CD14-positive monocyte (primary cell): Measurements from ENCODE around the gene SLC6A12. TPM values are rescaled to one million over a fixed set of nuclear protein-coding genes. Genes with fewer than 3 reads are reported as not detected.

ENCODE experiments used
- DNase-seq, 3 donors: peaks; one replicate each; pipeline ENCODE4 v3.0.0-alpha.2; 2011 to 2022
- H2AFZ ChIP-seq: 2 replicates; pipeline ENCODE4 v1.6.0; 2012; ENCODE audit warnings: mild to moderate bottlenecking, low read depth, low read length, inconsistent platforms; ENCODE audit not compliant: insufficient read depth, poor library complexity, severe bottlenecking
- H3K27ac ChIP-seq, 2 donors: 1 replicate in 1 of 2; 2 replicates in 1 of 2; pipeline ENCODE4 v1.5.1; 2012 to 2013; ENCODE audit warnings: low read length in 2 of 2, control low read depth in 1 of 2, inconsistent platforms in 1 of 2, low read depth in 1 of 2, mild to moderate bottlenecking in 1 of 2
- H3K27me3 ChIP-seq, 2 donors: one replicate each; pipeline versions ENCODE4 v1.6.0 to v1.6.1; 2011 to 2013; ENCODE audit warnings: low read length in 2 of 2; ENCODE audit not compliant: control insufficient read depth in 2 of 2, insufficient read depth in 2 of 2
- H3K36me3 ChIP-seq, 2 donors: replicated peaks in 1 of 2; 1 replicate in 1 of 2; 2 replicates in 1 of 2; pipeline versions ENCODE4 v1.5.1 to v1.6.1; 2012 to 2013; ENCODE audit warnings: low read length in 2 of 2, control low read depth in 1 of 2, inconsistent platforms in 1 of 2, mild to moderate bottlenecking in 1 of 2; ENCODE audit not compliant: insufficient read depth in 2 of 2, control insufficient read depth in 1 of 2
- H3K4me1 ChIP-seq, 2 donors: 1 replicate in 1 of 2; 2 replicates in 1 of 2; pipeline versions ENCODE4 v1.5.1 to v1.6.1; 2012 to 2013; ENCODE audit warnings: low read length in 2 of 2, control low read depth in 1 of 2, inconsistent platforms in 1 of 2, mild to moderate bottlenecking in 1 of 2, moderate library complexity in 1 of 2; ENCODE audit not compliant: insufficient read depth in 2 of 2, control insufficient read depth in 1 of 2
- H3K4me2 ChIP-seq: replicated peaks from 2 replicates; pipeline ENCODE3; 2012; ENCODE audit warnings: low read length, moderate library complexity, mild to moderate bottlenecking; ENCODE audit not compliant: poor library complexity, severe bottlenecking; ENCODE audit errors: extremely low read depth
- H3K4me3 ChIP-seq, 3 experiments: fragments of 200-600 bp in 1 of 3; sonication (generic) in 1 of 3; replicated peaks in 1 of 3; 1 replicate in 2 of 3; 2 replicates in 1 of 3; pipeline ENCODE4 v1.5.1; 2011 to 2013; ENCODE audit warnings: low read length in 3 of 3, mild to moderate bottlenecking in 3 of 3, control low read depth in 2 of 3, low read depth in 2 of 3, inconsistent platforms in 1 of 3, moderate library complexity in 1 of 3
- H3K79me2 ChIP-seq: 2 replicates; pipeline ENCODE4 v1.6.0; 2012; ENCODE audit warnings: mild to moderate bottlenecking, control low read depth, inconsistent platforms, low read length, moderate library complexity; ENCODE audit not compliant: insufficient read depth
- H3K9ac ChIP-seq: 2 replicates; pipeline ENCODE4 v1.6.0; 2017; ENCODE audit warnings: low read length, mild to moderate bottlenecking; ENCODE audit not compliant: insufficient read depth, poor library complexity, severe bottlenecking
- H3K9me3 ChIP-seq, 2 donors: replicated peaks in 1 of 2; 1 replicate in 1 of 2; 2 replicates in 1 of 2; pipeline versions ENCODE4 v1.5.1 to v1.6.1; 2012 to 2013; ENCODE audit warnings: low read length in 2 of 2, control low read depth in 1 of 2; ENCODE audit not compliant: control insufficient read depth in 1 of 2, insufficient read depth in 1 of 2
- H4K20me1 ChIP-seq: 2 replicates; pipeline ENCODE4 v1.6.0; 2012; ENCODE audit warnings: mild to moderate bottlenecking, low read length, control low read depth, moderate library complexity; ENCODE audit not compliant: insufficient read depth
- H3K27ac Mint-ChIP-seq, 7 donors: one replicate each; pipeline ENCODE4 v1.8.0; 2020; ENCODE audit warnings: mild to moderate bottlenecking in 7 of 7, mixed read lengths in 7 of 7, moderate library complexity in 6 of 7, inconsistent platforms in 2 of 7
- H3K27me3 Mint-ChIP-seq, 3 donors: one replicate each; pipeline ENCODE4 v1.8.0; 2021 to 2022; ENCODE audit warnings: low read depth in 3 of 3, mild to moderate bottlenecking in 3 of 3, mixed read lengths in 3 of 3, moderate library complexity in 3 of 3, inconsistent platforms in 1 of 3
- H3K36me3 Mint-ChIP-seq, 2 donors: one replicate each; pipeline ENCODE4 v1.8.0; 2020; ENCODE audit warnings: mixed read lengths in 2 of 2, inconsistent platforms in 1 of 2, mild to moderate bottlenecking in 1 of 2
- H3K4me1 Mint-ChIP-seq: one replicate; pipeline ENCODE4 v1.8.0; 2020; ENCODE audit warnings: mild to moderate bottlenecking, mixed read lengths
- H3K4me3 Mint-ChIP-seq, 2 donors: one replicate each; pipeline ENCODE4 v1.8.0; 2020; ENCODE audit warnings: mild to moderate bottlenecking in 2 of 2, mixed read lengths in 2 of 2, moderate library complexity in 1 of 2
- H3K9me3 Mint-ChIP-seq, 7 donors: one replicate each; pipeline ENCODE4 v1.8.0; 2020 to 2022; ENCODE audit warnings: mixed read lengths in 7 of 7, mild to moderate bottlenecking in 6 of 7, moderate library complexity in 6 of 7, inconsistent platforms in 2 of 7
- WGBS: methylation state at CpG from one replicate; pipeline ENCODE4 v1.1.5; 2013; ENCODE audit warnings: missing lambda C conversion rate; ENCODE audit not compliant: insufficient coverage; 5-methylcytosine and 5-hydroxymethylcytosine counted together
- intact Hi-C, 2 donors: fragments of 100-400 bp; cut with micrococcal nuclease; formaldehyde crosslinking; loops; one replicate each; pipeline versions ENCODE4 v1.15.0 to v1.15.1; 2023
- polyA plus RNA-seq, 3 donors: library from polyadenylated mRNA; depleted of rRNA in 1 of 3; unstranded in 2 of 3; stranded (reverse) in 1 of 3; fragments of 300-500 nt in 2 of 3; fragments of >200 nt in 1 of 3; fragmentation: Illumina TruSeq in 2 of 3; gene quantifications; 1 replicate in 2 of 3; 2 replicates in 1 of 3; pipeline ENCODE4 v1.2.3, GENCODE V29; 2012 to 2021
- TF ChIP-seq, protein P1 (sequence below): fragments of 200-600 bp; IDR thresholded peaks from one replicate; pipeline ENCODE4 v1.8.0; 2022; ENCODE audit warnings: antibody characterized with exemption, mild to moderate bottlenecking

Gene SLC6A12
- polyA plus RNA-seq, 3 donors = 5.7 to 8.3 (median 8.0) TPM

DNA sequence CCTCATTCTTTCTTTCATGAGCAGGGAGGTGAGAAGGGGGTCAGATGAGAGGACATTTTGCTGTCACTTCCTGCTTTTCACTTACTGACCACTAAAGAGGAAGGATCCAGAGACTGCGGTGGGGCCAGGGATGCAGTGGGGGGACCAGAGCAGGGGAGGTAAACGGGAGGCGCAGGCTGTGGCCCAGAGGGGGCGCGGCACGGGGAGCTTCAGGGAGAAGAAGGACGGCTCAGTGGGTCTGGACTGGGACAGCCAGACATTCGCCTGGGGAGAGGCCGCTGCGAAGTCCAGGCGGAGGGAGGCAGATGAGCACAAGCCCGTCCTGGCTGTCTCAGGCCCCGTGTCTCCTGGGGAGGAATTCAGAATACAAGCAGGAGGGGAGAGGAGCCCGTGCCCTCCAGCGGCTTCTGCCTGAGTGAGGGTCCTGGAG lies 41.2 kb downstream of the SLC6A12 start:
- Histone ChIP-seq H3K79me2 (no peaks in the 10 kb centered on the region), H3K27ac (no peak overlapping the region), H2AFZ (peak overlapping the region; percentile 65), H3K4me2 (peak overlapping the region; percentile 48), H3K9me3 (no peaks in the 10 kb centered on the region), H3K4me1 (peaks cover 27 to 35% of the 10 kb centered on the region in 2 donors), H3K36me3 (no peaks in the 10 kb centered on the region), H4K20me1 (no peaks in the 10 kb centered on the region), H3K9ac (no peak overlapping the region), H3K4me3 (peak overlapping the region in 1 of 3 experiments; percentile 40), H3K27me3 (no peaks in the 10 kb centered on the region)
- H3K36me3 Mint-ChIP-seq = no peaks in the 10 kb centered on the region
- intact Hi-C loops = no loop called here
- peak overlapping the region in 6 of 7 donors; percentile 11 to 85 (median 64) for H3K27ac Mint-ChIP-seq
- H3K4me3 Mint-ChIP-seq = peak overlapping the region; percentile 65 to 81
- WGBS = 51% methylated on average over 13 of the region's 15 CpGs
- H3K4me1 Mint-ChIP-seq = peaks cover 37% of the 10 kb centered on the region
- H3K27me3 Mint-ChIP-seq = peaks cover 8 to 26% (median 13%) of the 10 kb centered on the region in 3 donors
- H3K9me3 Mint-ChIP-seq = no peaks in the 10 kb centered on the region
- DNase-seq = peak; percentile 28 to 53 (median 44)
- TF ChIP-seq, protein P1, sequence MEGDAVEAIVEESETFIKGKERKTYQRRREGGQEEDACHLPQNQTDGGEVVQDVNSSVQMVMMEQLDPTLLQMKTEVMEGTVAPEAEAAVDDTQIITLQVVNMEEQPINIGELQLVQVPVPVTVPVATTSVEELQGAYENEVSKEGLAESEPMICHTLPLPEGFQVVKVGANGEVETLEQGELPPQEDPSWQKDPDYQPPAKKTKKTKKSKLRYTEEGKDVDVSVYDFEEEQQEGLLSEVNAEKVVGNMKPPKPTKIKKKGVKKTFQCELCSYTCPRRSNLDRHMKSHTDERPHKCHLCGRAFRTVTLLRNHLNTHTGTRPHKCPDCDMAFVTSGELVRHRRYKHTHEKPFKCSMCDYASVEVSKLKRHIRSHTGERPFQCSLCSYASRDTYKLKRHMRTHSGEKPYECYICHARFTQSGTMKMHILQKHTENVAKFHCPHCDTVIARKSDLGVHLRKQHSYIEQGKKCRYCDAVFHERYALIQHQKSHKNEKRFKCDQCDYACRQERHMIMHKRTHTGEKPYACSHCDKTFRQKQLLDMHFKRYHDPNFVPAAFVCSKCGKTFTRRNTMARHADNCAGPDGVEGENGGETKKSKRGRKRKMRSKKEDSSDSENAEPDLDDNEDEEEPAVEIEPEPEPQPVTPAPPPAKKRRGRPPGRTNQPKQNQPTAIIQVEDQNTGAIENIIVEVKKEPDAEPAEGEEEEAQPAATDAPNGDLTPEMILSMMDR = no peak

DNA sequence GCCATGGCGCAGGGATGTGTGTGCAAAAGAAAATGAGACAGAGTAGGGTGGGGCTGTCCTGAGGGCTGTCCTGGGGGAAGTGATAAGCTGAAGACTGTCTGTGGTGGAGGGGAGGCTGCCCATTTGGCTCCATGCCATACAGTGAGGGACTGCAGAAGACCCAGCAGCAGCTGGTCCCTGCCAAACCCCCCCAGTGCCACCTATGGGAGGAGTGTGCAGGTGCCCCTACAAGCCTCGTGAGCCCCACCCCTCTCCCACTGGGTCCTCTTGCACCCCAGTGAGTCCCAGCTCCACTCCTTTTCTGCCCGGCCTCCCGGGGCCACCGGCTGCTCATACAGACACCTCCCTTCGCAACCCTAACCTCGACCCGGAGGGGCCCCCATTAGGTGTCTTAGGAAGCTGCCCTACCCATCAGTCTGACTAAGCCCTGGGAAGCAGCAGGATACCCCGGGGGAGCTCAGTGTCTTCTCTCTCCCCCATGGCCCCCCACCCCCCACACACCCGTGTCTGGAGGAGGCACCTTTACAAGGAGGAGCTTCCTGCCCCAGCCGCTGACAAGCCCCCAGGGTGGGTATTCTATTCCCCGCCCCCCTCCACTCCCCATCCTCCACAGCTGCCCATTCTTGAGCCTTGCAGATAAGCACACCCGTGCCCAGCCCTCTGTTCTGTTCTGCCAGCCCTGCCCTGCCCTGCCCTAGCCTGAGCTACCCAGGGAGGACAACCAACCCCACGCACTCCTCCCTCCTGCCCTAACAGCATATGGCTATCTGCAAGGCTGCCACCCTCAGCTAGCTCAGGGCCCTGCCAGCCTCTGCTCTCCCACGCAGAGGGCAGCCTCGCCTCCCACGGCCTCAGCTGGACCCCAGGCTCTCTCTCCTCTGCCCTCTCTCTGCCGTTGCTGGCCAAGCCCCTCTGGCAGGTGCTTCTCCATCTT lies 41.9 kb downstream of the SLC6A12 start:
- no peaks in the 10 kb centered on the region for H3K9me3 ChIP-seq
- H3K27ac ChIP-seq = no peak overlapping the region
- Mint-ChIP-seq H3K4me1 (peaks cover 40% of the 10 kb centered on the region), H3K27me3 (peaks cover 8 to 26% (median 13%) of the 10 kb centered on the region in 3 donors), H3K4me3 (peak overlapping the region; percentile 65 to 81), H3K36me3 (no peaks in the 10 kb centered on the region), H3K27ac (peak overlapping the region in 6 of 7 donors; percentile 11 to 85 (median 64)), H3K9me3 (no peaks in the 10 kb centered on the region)
- peak overlapping the region; percentile 65 for H2AFZ ChIP-seq
- H3K4me2 ChIP-seq = peak overlapping the region; percentile 48
- H3K36me3 ChIP-seq = no peaks in the 10 kb centered on the region
- DNase-seq = no peak
- no peaks in the 10 kb centered on the region for H3K79me2 ChIP-seq
- peaks cover 27 to 34% of the 10 kb centered on the region in 2 donors for H3K4me1 ChIP-seq
- TF ChIP-seq, protein P1 = no peak
- intact Hi-C loops = no loop called here
- no peaks in the 10 kb centered on the region for H4K20me1 ChIP-seq
- 53% methylated on average over 14 of the region's 18 CpGs for WGBS
- H3K27me3 ChIP-seq = no peaks in the 10 kb centered on the region
- no peak overlapping the region for H3K9ac ChIP-seq
- peak overlapping the region in 1 of 3 experiments; percentile 40 for H3K4me3 ChIP-seq
